ENCODE data around the gene CEL.

CEL gene

DNA sequence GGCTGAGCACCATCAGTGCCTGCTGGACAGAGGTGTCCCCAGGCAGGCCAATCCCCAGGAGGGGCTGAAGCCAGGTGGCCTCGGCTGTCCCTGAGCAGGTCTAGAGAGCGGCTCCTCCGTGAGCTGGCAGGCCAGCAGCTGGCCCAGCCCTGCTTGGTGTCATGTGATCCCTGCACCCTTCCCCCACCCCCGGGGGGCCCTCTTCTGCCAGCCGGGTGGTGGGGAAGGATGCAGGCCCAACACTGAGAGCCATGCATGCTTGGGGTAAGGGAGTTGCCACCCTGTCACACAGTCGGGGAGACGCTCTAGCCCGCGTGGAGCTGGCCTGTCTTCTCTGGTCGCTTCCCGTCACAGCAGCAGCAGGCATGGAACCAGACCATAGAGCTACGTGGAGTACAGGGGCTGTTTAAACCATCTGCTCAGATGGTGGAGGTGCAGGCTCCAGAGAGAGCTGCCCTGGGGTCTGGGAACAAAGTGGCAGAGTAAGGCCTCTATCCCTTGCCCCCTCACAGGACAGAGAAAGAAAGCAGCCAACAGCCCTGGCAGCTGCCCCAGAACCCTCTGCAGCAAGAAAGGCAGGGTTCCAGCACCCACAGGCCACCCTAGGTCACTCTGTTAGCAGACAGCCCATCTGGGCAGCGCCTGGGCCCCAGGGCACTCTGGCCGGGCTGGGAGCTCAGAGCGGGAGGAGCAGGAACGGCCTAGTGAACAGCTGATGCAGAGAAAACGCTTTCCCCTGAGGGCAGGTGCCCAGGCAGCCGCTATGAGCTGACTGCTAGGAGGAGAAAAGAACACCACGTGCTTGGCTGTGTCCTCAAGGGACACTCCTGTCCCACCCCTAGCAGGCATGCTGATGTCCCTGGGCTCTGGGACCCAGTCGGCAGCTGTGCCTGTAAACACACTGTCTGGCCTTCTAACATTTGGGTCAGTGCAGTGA is 52.4 kb downstream of the CEL start:
- no peak for FAIRE-seq
- no peak for DNase-seq (ENCODE audit: insufficient read length, low spot score)

DNA sequence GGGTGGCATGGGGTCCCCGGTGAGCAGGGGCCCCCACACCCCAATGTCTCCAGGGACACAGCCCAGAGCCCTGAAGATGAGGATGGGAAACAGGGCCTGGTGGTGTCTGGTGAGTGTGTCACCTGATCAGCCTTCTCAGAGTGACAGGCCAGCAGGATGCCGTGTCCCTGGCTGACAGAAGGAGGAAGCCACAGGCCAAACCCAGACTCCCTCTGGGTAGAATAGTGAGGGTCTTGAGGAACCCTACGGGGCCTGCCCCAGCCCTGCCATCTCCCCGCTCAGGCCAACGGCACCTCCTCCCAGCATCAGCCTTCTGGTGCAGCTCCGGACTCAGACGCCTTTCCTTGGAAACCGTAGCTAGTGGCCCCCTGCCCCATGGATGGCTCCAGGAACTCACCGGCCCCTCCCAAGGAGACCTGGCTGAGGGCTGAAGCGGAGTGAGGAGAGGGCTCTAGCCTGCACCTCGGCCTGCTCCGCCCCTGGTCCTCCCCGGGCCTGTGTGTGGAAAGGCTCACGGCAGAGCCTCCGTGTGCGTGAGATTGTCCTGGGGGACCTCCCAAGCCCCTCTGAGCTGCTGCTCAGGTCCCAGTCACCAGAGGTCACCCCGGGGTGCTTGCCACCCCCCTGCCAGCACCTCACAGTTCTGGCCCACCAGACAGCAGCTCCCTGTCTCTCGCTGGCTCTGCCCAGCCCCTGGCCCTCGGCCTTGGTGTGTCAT is 53.3 kb downstream of the CEL start:
- FAIRE-seq: peak; percentile 61

GRCh38 chr9:133115604-133116345 is 54.0 kb downstream of the CEL start:
- DNase-seq (ENCODE audit: insufficient read length, low spot score): peak; percentile 94

More for the DNA sequence above, 53.3 kb downstream of the CEL start:
- no peak for DNase-seq (ENCODE audit: insufficient read length, low spot score)

DNA sequence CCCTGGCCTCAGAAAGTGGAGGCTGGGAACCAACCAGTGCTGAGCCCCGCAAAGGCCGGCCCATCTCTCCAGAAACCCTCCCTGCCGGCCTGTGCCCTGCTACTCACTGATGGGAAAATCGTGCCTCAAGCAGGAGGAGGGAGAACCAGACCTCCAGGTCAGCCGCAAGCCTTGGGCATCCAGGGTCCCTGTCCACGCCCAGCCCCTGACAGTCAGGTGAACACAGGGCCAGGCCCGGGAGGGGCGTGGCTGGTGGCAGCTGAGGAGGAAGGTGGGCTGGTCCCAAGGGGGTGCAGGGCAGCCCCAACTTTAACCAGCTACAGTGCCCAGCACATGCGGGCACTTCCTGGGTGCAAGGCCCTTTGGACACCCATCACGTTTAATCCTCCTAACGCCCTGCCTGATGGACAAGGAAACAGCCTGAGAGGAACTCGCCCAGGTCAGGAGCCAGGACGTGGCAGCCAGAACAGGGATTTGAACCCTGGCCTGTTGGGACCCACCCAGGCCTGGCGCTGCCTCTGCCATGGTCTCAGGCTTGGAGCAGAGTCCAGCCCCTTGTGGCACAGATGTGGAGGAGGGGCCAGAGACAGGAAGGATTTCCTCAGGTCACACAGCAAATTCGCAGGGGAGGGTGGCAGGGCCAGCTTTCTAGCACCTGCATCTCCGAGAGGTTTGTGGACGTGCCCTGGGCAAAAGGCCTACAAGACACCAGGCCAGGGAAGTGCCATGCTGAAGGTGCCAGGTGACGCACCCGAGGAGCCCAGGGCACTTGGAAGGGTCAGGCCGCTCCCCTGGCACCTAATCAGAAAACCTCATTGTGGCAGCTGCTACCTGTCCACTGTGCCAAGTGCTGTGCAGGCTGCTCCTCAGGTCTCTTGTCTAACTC is 54.8 kb downstream of the CEL start:
- DNase-seq (ENCODE audit: insufficient read length, low spot score) (no peak), FAIRE-seq (no peak)

More at GRCh38 chr9:133115604-133116345, 54.0 kb downstream of the CEL start:
- peak; percentile 95 for FAIRE-seq

DNA sequence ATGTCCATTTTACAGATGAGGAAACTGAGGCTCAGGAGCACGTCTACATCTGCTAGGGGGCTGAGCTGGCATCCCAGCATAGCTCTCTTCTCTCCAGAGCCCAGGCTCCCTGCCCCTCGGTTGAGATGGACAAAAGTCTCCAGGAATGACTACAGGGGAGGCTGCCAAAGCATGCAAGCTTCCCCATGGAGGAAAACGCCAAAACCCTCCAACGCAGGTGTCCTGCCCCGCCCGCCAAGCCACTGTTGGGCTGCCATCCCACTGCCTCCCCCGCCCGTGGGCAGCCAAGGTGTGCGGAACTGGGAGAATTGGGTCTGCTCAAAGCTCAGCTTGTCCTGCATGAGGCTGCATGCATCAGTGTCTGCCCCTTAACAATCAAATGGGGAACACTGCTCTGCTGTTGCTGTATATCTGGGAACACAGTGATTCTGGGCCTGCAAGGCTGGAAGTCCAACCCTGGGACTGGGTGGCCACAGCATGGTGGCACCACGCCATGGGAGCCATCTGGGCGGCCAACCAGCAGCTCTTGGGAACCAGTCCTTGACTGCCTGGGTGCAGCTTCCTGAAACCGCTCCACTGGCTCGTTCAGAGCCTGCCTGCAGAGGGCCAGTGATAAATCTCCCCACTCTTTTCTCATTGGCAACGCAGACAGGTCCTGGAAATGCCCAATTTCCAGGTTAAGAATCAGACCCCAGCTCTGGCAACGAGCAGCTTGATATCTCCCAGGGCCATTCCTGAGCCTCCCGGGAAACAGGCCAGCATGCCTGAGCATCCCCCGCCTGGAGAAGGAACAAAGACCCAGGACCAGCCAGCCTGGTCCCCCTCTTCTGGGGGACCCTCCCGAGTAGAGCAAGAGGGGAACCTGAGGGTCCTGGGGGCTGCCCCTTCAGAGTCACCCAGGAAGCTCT is 55.7 kb downstream of the CEL start:
- DNase-seq (ENCODE audit: insufficient read length, low spot score) (no peak), FAIRE-seq (no peak)

DNA sequence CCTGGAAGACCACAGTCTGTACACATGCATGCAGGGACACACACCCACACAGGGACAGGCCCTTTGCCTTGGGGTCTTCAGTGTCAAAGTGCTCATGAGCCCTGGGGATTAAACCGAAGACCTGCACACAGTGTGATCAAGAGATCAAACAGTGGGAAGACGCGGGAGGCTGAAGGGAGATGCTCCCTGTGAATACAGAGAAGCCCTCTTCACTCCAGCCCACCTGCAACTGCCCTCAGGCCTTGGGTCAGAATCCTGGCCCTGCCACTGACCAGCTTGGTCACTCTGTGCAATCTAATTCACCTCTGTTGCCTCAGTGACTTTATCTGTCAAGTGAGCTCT is 56.4 kb downstream of the CEL start:
- no peak for FAIRE-seq
- no peak for DNase-seq (ENCODE audit: insufficient read length, low spot score)

DNA sequence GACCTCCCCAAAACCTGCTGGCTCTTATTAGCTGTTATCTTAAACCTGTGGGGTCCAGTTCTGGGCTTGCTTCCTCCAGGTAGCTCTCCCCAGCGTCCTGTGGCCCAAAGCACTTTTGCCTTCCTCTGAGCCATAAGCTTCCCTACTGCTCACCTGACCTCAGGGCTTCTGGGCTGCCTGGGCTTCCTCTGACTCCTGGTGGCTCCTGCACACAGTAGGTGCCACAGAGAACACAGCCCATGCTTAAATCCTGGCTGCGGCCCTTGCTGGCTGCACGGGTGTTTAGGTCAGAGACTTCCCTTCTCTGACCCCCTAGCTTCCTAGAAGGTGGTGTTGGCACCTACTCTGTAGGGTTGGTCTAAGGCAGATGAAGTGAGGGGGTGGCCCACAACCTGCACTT is 56.8 kb downstream of the CEL start:
- no peak for FAIRE-seq

GRCh38 chr9:133119103-133119845 is 57.5 kb downstream of the CEL start:
- FAIRE-seq (no peak), DNase-seq (ENCODE audit: insufficient read length, low spot score) (no peak)

More for the DNA sequence above, 56.8 kb downstream of the CEL start:
- no peak for DNase-seq (ENCODE audit: insufficient read length, low spot score)

GRCh38 chr9:133119846-133120500 is 58.2 kb downstream of the CEL start:
- DNase-seq (ENCODE audit: insufficient read length, low spot score) (no peak), FAIRE-seq (no peak)

DNA sequence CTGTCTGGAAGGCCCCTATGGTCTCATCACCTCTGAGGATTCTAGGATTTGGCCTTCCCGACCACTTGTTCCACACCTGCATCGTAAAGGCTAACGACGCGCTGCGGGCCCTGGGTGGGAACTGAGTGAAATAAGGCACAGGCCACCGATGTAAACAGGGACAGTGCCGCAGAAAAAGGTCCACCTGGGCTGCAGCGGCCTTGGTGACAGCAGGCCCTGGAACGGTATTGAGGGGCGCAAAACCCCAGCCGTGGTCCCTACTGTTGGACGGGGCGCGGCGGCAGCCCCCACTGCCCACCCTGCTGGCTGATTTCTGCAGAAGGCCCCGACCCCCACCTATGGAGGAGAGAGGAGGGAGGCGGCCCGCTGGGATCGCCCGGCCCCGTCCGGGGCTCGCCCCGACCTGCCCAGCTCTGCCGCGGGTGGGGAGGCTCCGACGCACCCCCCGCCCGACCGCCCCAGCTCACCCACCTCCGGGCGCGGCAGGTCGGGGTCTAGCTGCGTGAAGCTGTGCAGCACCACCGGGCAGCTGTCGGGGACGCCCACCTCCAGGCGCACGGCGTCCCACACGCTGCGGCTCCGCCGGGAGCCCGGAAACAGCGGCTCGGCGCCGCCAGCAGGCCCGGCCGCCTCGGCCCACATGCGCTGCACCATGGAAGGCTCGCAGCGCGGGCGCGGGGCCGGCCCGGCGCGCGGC is 58.9 kb downstream of the CEL start:
- no peak for DNase-seq (ENCODE audit: insufficient read length, low spot score)
- FAIRE-seq: no peak

Measured in GM19239 (cell line).